CD14-positive monocyte (primary cell): ENCODE data around the gene ITPKB. TPM values are rescaled to one million over a fixed set of nuclear protein-coding genes. Genes with fewer than 3 reads are reported as not detected.

Source experiments
- DNase-seq, 3 donors: peaks; one replicate each; pipeline ENCODE4 v3.0.0-alpha.2; 2011 to 2022
- H2AFZ ChIP-seq: 2 replicates; pipeline ENCODE4 v1.6.0; 2012; ENCODE audit warnings: mild to moderate bottlenecking, low read depth, low read length, inconsistent platforms; ENCODE audit not compliant: insufficient read depth, poor library complexity, severe bottlenecking
- H3K27ac ChIP-seq, 2 donors: 1 replicate in 1 of 2; 2 replicates in 1 of 2; pipeline ENCODE4 v1.5.1; 2012 to 2013; ENCODE audit warnings: low read length in 2 of 2, control low read depth in 1 of 2, inconsistent platforms in 1 of 2, low read depth in 1 of 2, mild to moderate bottlenecking in 1 of 2
- H3K27me3 ChIP-seq, 2 donors: one replicate each; pipeline versions ENCODE4 v1.6.0 to v1.6.1; 2011 to 2013; ENCODE audit warnings: low read length in 2 of 2; ENCODE audit not compliant: control insufficient read depth in 2 of 2, insufficient read depth in 2 of 2
- H3K36me3 ChIP-seq, 2 donors: replicated peaks in 1 of 2; 1 replicate in 1 of 2; 2 replicates in 1 of 2; pipeline versions ENCODE4 v1.5.1 to v1.6.1; 2012 to 2013; ENCODE audit warnings: low read length in 2 of 2, control low read depth in 1 of 2, inconsistent platforms in 1 of 2, mild to moderate bottlenecking in 1 of 2; ENCODE audit not compliant: insufficient read depth in 2 of 2, control insufficient read depth in 1 of 2
- H3K4me1 ChIP-seq, 2 donors: 1 replicate in 1 of 2; 2 replicates in 1 of 2; pipeline versions ENCODE4 v1.5.1 to v1.6.1; 2012 to 2013; ENCODE audit warnings: low read length in 2 of 2, control low read depth in 1 of 2, inconsistent platforms in 1 of 2, mild to moderate bottlenecking in 1 of 2, moderate library complexity in 1 of 2; ENCODE audit not compliant: insufficient read depth in 2 of 2, control insufficient read depth in 1 of 2
- H3K4me2 ChIP-seq: replicated peaks from 2 replicates; pipeline ENCODE3; 2012; ENCODE audit warnings: low read length, moderate library complexity, mild to moderate bottlenecking; ENCODE audit not compliant: poor library complexity, severe bottlenecking; ENCODE audit errors: extremely low read depth
- H3K4me3 ChIP-seq, 3 experiments: fragments of 200-600 bp in 1 of 3; sonication (generic) in 1 of 3; replicated peaks in 1 of 3; 1 replicate in 2 of 3; 2 replicates in 1 of 3; pipeline ENCODE4 v1.5.1; 2011 to 2013; ENCODE audit warnings: low read length in 3 of 3, mild to moderate bottlenecking in 3 of 3, control low read depth in 2 of 3, low read depth in 2 of 3, inconsistent platforms in 1 of 3, moderate library complexity in 1 of 3
- H3K79me2 ChIP-seq: 2 replicates; pipeline ENCODE4 v1.6.0; 2012; ENCODE audit warnings: mild to moderate bottlenecking, control low read depth, inconsistent platforms, low read length, moderate library complexity; ENCODE audit not compliant: insufficient read depth
- H3K9ac ChIP-seq: 2 replicates; pipeline ENCODE4 v1.6.0; 2017; ENCODE audit warnings: low read length, mild to moderate bottlenecking; ENCODE audit not compliant: insufficient read depth, poor library complexity, severe bottlenecking
- H3K9me3 ChIP-seq, 2 donors: replicated peaks in 1 of 2; 1 replicate in 1 of 2; 2 replicates in 1 of 2; pipeline versions ENCODE4 v1.5.1 to v1.6.1; 2012 to 2013; ENCODE audit warnings: low read length in 2 of 2, control low read depth in 1 of 2; ENCODE audit not compliant: control insufficient read depth in 1 of 2, insufficient read depth in 1 of 2
- H4K20me1 ChIP-seq: 2 replicates; pipeline ENCODE4 v1.6.0; 2012; ENCODE audit warnings: mild to moderate bottlenecking, low read length, control low read depth, moderate library complexity; ENCODE audit not compliant: insufficient read depth
- H3K27ac Mint-ChIP-seq, 7 donors: one replicate each; pipeline ENCODE4 v1.8.0; 2020; ENCODE audit warnings: mild to moderate bottlenecking in 7 of 7, mixed read lengths in 7 of 7, moderate library complexity in 6 of 7, inconsistent platforms in 2 of 7
- H3K27me3 Mint-ChIP-seq, 3 donors: one replicate each; pipeline ENCODE4 v1.8.0; 2021 to 2022; ENCODE audit warnings: low read depth in 3 of 3, mild to moderate bottlenecking in 3 of 3, mixed read lengths in 3 of 3, moderate library complexity in 3 of 3, inconsistent platforms in 1 of 3
- H3K36me3 Mint-ChIP-seq, 2 donors: one replicate each; pipeline ENCODE4 v1.8.0; 2020; ENCODE audit warnings: mixed read lengths in 2 of 2, inconsistent platforms in 1 of 2, mild to moderate bottlenecking in 1 of 2
- H3K4me1 Mint-ChIP-seq: one replicate; pipeline ENCODE4 v1.8.0; 2020; ENCODE audit warnings: mild to moderate bottlenecking, mixed read lengths
- H3K4me3 Mint-ChIP-seq, 2 donors: one replicate each; pipeline ENCODE4 v1.8.0; 2020; ENCODE audit warnings: mild to moderate bottlenecking in 2 of 2, mixed read lengths in 2 of 2, moderate library complexity in 1 of 2
- H3K9me3 Mint-ChIP-seq, 7 donors: one replicate each; pipeline ENCODE4 v1.8.0; 2020 to 2022; ENCODE audit warnings: mixed read lengths in 7 of 7, mild to moderate bottlenecking in 6 of 7, moderate library complexity in 6 of 7, inconsistent platforms in 2 of 7
- CTCF ChIP-seq: fragments of 200-600 bp; IDR thresholded peaks from one replicate; pipeline ENCODE4 v1.8.0; 2022; ENCODE audit warnings: antibody characterized with exemption, mild to moderate bottlenecking
- WGBS: methylation state at CpG from one replicate; pipeline ENCODE4 v1.1.5; 2013; ENCODE audit warnings: missing lambda C conversion rate; ENCODE audit not compliant: insufficient coverage; 5-methylcytosine and 5-hydroxymethylcytosine counted together
- intact Hi-C, 2 donors: fragments of 100-400 bp; cut with micrococcal nuclease; formaldehyde crosslinking; loops; one replicate each; pipeline versions ENCODE4 v1.15.0 to v1.15.1; 2023
- polyA plus RNA-seq, 3 donors: library from polyadenylated mRNA; depleted of rRNA in 1 of 3; unstranded in 2 of 3; stranded (reverse) in 1 of 3; fragments of 300-500 nt in 2 of 3; fragments of >200 nt in 1 of 3; fragmentation: Illumina TruSeq in 2 of 3; gene quantifications; 1 replicate in 2 of 3; 2 replicates in 1 of 3; pipeline ENCODE4 v1.2.3, GENCODE V29; 2012 to 2021

ITPKB gene
- polyA plus RNA-seq, 3 donors = 7.3 to 14.4 (median 10.2) TPM

- H3K4me3 ChIP-seq = no peak overlapping the region
- no peak overlapping the region for H3K4me2 ChIP-seq
- no peaks in the 10 kb centered on the region for H3K9me3 ChIP-seq
- H3K4me1 Mint-ChIP-seq = peaks cover 86% of the 10 kb centered on the region
- H3K79me2 ChIP-seq = peaks cover 54% of the 10 kb centered on the region
- 98% methylated on average over 5 of the region's 5 CpGs for WGBS
- intact Hi-C loops = no loop called here
- H3K36me3 Mint-ChIP-seq = peaks cover 35 to 43% of the 10 kb centered on the region in 2 donors
- peaks cover 0 to 7% (median 3%) of the 10 kb centered on the region in 3 donors for H3K27me3 Mint-ChIP-seq
- no peak overlapping the region for H3K4me3 Mint-ChIP-seq
- peaks cover 0 to 3% of the 10 kb centered on the region in 2 donors for H3K36me3 ChIP-seq
- H4K20me1 ChIP-seq = no peaks in the 10 kb centered on the region
- peaks cover 0 to 2% (median 0%) of the 10 kb centered on the region in 7 donors for H3K9me3 Mint-ChIP-seq
- no peak overlapping the region for H2AFZ ChIP-seq
- no peak overlapping the region for H3K9ac ChIP-seq
- no peak for DNase-seq
- no peak for TF ChIP-seq CTCF
- peak overlapping the region in 5 of 7 donors; percentile 18 to 99 (median 72) for H3K27ac Mint-ChIP-seq
- peak overlapping the region in 1 of 2 donors; percentile 96 for H3K27ac ChIP-seq
- H3K27me3 ChIP-seq = no peaks in the 10 kb centered on the region
- peaks cover 71 to 86% of the 10 kb centered on the region in 2 donors for H3K4me1 ChIP-seq
Observed at GRCh38 chr1:226659136-226659535, 79.9 kb downstream of the ITPKB start.

- Histone ChIP-seq H3K4me1 (peaks cover 69 to 86% of the 10 kb centered on the region in 2 donors), H3K4me2 (no peak overlapping the region), H3K27me3 (no peaks in the 10 kb centered on the region), H3K9me3 (no peaks in the 10 kb centered on the region), H3K79me2 (peaks cover 52% of the 10 kb centered on the region), H2AFZ (no peak overlapping the region), H3K27ac (no peak overlapping the region), H4K20me1 (no peaks in the 10 kb centered on the region), H3K4me3 (no peak overlapping the region), H3K36me3 (peaks cover 0 to 3% of the 10 kb centered on the region in 2 donors), H3K9ac (no peak overlapping the region)
- no peak for DNase-seq
- intact Hi-C loops = no loop called here
- Mint-ChIP-seq H3K27ac (peak overlapping the region in 4 of 7 donors; percentile 4 to 99 (median 84)), H3K4me3 (no peak overlapping the region), H3K4me1 (peaks cover 86% of the 10 kb centered on the region), H3K27me3 (peaks cover 0 to 7% (median 3%) of the 10 kb centered on the region in 3 donors), H3K9me3 (peaks cover 0 to 2% (median 0%) of the 10 kb centered on the region in 7 donors), H3K36me3 (peaks cover 39 to 43% of the 10 kb centered on the region in 2 donors)
- TF ChIP-seq CTCF = no peak
- 95% methylated on average over 21 of the region's 22 CpGs for WGBS
Observed at GRCh38 chr1:226658546-226659125, 80.4 kb downstream of the ITPKB start.
